Ectodermal cell (in vitro differentiated cells): ENCODE results near the gene CYP2A7.
"Not testable (repeated sequence)": the region's sequence is repeated elsewhere in the genome, so short reads cannot be mapped to it uniquely, and the experiment has no call there.

Experiments used
- H3K27ac ChIP-seq: 2 replicates; pipeline ENCODE4 v1.7.0; 2013; ENCODE audit warnings: mild to moderate bottlenecking, low read depth, low read length; ENCODE audit not compliant: insufficient read depth, poor library complexity, severe bottlenecking
- H3K27me3 ChIP-seq: 2 replicates; pipeline ENCODE4 v1.7.0; 2013; ENCODE audit warnings: mild to moderate bottlenecking, low read length; ENCODE audit not compliant: insufficient read depth, control insufficient read depth, poor library complexity, severe bottlenecking
- H3K36me3 ChIP-seq: one replicate; pipeline ENCODE4 v1.7.0; 2013; ENCODE audit warnings: low read length; ENCODE audit not compliant: control insufficient read depth, insufficient read depth
- H3K4me1 ChIP-seq: one replicate; pipeline ENCODE4 v1.7.0; 2013; ENCODE audit warnings: low read length; ENCODE audit not compliant: control insufficient read depth, insufficient read depth
- H3K4me3 ChIP-seq: 2 replicates; pipeline ENCODE4 v1.7.0; 2013; ENCODE audit warnings: low read depth, low read length, control low read depth; ENCODE audit not compliant: insufficient read depth
- H3K9me3 ChIP-seq: 2 replicates; pipeline ENCODE4 v1.7.0; 2013; ENCODE audit warnings: mild to moderate bottlenecking, low read length, moderate library complexity; ENCODE audit not compliant: control insufficient read depth
- WGBS, 2 experiments: methylation state at CpG; one replicate each; pipeline ENCODE4 v1.1.7; 2013; ENCODE audit warnings: missing lambda C conversion rate in 2 of 2; 5-methylcytosine and 5-hydroxymethylcytosine counted together

Gene CYP2A7

DNA sequence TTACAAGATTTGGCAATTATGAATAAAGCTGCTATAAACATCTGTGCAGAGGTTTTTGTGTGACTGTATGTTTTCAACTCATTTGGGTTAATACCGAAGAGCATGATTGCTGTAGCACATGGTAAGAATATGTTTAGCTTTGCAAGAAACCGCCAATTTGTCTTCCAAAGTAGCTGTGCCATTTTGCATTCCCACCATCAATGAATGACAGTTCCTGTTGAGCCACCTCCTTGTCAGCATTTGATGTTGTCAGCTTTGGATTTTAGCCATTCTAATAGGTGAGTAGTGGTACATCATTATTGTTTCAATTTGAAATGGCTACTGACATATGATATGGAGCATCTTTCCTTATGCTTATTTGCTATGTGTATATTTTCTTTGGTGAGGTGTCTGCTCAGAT is 8.2 kb downstream of the CYP2A7 start:
- not testable (repeated sequence) for H3K27me3 ChIP-seq, H3K4me3 ChIP-seq, H3K9me3 ChIP-seq, H3K4me1 ChIP-seq, H3K36me3 ChIP-seq, H3K27ac ChIP-seq
- WGBS, 2 experiments, result 84% methylated on average over 2 of the region's 2 CpGs

DNA sequence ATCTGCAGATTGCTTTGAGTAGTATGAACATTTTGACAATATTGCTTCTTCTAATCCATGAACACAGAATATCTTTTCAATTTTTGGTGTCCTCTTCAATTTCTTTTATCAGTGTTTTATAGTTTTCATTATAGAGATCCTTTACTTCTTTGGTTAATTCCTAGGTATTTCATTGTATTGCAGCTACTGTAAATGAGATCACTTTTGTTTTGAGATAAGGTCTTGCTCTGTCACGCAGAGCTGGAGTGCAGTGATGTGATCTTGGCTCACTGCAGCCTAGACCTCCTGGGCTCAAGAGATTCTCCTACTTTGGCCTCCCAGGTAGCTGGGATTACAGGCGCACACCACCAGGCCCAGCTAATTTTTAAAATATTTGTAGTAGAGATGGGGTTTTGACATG is 9.8 kb downstream of the CYP2A7 start:
- WGBS, 2 experiments, result 87 to 92% methylated on average over 2 of the region's 2 CpGs

DNA sequence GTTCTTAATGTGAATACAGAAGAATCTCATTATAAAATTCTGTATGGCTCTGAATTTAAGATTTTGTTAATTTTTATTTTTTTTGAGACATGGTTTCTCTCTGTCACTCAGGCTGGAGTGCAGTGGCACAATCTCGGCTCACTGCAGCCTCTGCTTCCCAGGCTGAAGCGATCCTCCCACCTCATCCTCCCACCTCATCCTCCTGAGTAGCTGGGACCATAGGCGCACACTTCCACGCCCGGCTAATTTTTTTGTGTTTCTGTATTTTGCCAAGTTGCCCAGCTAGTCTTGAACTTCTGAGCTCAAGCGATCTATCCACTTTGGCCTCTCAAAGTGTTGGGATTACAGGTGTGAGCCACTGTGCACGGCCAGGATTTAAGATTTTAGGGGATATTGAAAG is 14.3 kb downstream of the CYP2A7 start:
- Histone ChIP-seq H3K4me1 (no peaks in the 10 kb centered on the region), H3K9me3 (no peaks in the 10 kb centered on the region), H3K36me3 (no peaks in the 10 kb centered on the region), H3K27ac (no peak overlapping the region), H3K4me3 (no peak overlapping the region), H3K27me3 (no peaks in the 10 kb centered on the region)
- WGBS, 2 experiments, result 89 to 97% methylated on average over 6 to 7 of the region's 7 CpGs

More for the DNA sequence above, 9.8 kb downstream of the CYP2A7 start:
- H3K4me1 ChIP-seq, result no peaks in the 10 kb centered on the region
- no peaks in the 10 kb centered on the region for H3K27me3 ChIP-seq
- no peaks in the 10 kb centered on the region for H3K9me3 ChIP-seq
- no peak overlapping the region for H3K27ac ChIP-seq
- H3K36me3 ChIP-seq, result no peaks in the 10 kb centered on the region
- H3K4me3 ChIP-seq, result no peak overlapping the region

DNA sequence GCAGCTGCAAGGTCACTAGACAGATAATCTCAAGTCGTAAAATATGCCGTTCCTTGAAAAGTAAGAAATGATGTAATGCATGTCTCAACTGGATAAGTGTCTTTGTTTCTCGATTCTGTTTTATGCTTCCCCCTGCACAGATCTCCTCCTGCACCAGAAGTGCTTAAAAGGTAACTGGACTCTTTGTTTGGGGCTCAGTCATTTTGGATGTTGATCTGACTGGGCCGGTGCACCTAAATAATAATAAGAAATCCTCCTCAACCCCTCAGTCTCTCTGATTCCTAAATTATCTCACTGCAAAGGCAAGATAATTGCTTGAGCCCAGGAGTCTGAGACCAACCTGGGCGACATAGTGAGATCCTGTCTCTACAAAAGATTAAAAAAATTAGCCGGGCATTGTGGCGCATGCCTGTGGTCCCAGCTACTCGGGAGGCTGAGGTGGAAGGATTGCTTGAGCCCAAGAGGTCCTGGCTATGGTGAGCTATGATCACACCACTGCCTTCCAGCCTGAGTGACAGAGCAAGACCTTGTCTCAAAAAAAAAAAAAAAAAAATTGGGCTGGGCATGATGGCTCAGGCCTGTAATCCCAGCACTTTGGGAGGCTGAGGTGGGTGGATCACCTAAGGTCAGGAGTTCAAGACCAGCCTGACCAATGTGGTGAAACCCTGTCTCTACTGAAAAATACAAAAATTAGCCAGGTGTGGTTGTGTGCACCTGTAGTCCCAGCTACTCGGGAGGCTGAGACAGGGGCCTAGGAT is 17.1 kb downstream of the CYP2A7 start:
- H3K27me3 ChIP-seq, H3K9me3 ChIP-seq, H3K4me1 ChIP-seq, H3K4me3 ChIP-seq, H3K27ac ChIP-seq, H3K36me3 ChIP-seq: not testable (repeated sequence)
- WGBS, 2 experiments, result 89 to 96% methylated on average over 7 to 9 of the region's 9 CpGs

DNA sequence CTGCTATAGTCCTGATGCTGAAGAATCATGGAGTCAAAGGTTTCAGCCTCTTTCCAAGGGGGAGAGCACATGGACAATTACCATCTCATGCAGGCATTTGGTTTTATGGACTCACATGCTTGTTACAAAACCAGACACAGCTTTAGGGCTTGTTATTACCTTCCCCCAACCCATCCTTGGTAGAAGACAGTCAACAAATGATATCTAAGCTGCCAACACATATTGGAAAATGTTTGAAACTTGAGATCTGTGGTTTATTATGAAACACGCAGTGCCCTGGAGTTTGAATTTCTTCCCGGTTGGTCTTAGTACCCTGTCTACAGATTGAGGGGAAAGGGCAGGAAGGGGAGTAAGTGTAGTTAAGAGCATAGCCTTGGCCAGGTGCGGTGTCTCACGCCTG is 19.2 kb downstream of the CYP2A7 start:
- no peaks in the 10 kb centered on the region for H3K4me1 ChIP-seq
- H3K27ac ChIP-seq, result no peak overlapping the region
- H3K9me3 ChIP-seq, result no peaks in the 10 kb centered on the region
- no peaks in the 10 kb centered on the region for H3K36me3 ChIP-seq
- H3K4me3 ChIP-seq, result no peak overlapping the region
- no peaks in the 10 kb centered on the region for H3K27me3 ChIP-seq
- WGBS, 2 experiments, result 93 to 95% methylated on average over 4 of the region's 4 CpGs

DNA sequence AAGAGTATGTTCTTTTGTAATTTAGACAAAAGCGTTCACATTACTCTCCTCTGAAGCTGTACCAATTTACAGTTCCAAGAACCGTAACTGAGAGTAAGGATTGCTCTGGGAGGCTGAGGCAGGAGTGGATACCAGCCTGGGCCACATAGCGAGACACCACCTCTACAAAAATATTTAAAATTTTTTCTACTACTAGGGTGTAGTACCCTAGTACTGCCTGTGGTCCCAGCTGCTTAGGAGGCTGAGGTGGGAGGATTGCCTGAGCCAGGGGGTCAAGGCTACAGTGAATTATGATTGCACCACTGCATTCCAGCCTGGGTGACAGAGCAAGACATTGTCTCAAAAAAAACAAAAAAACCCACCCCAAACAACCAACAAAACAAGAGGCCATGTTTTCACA is 19.7 kb downstream of the CYP2A7 start:
- no peaks in the 10 kb centered on the region for H3K27me3 ChIP-seq
- WGBS, 2 experiments, result 92 to 100% methylated on average over 2 to 3 of the region's 3 CpGs
- no peak overlapping the region for H3K27ac ChIP-seq
- H3K36me3 ChIP-seq, result no peaks in the 10 kb centered on the region
- H3K4me3 ChIP-seq, result no peak overlapping the region
- H3K9me3 ChIP-seq, result no peaks in the 10 kb centered on the region
- H3K4me1 ChIP-seq, result no peaks in the 10 kb centered on the region

DNA sequence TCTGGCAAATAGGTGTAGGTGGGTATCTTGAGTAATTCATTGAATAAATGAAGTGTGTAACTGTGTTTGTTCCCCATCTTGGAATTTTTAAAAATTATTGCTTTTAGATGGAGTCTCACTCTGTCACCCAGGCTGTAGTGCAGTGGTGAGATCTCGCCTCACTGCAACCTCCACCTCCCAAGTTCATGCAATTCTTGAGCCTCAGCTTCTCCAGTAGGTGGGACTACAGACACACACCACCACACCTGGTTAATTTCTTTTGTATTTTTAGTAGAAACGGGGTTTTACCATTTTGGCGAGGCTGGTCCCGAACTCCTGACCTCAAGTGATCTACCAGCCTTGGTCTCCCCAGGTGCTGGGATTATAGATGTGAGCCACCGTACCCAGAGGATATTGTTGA is 23.9 kb downstream of the CYP2A7 start:
- WGBS, 2 experiments, result 88 to 91% methylated on average over 5 of the region's 5 CpGs
- H3K27ac ChIP-seq, result no peak overlapping the region
- no peaks in the 10 kb centered on the region for H3K4me1 ChIP-seq

DNA sequence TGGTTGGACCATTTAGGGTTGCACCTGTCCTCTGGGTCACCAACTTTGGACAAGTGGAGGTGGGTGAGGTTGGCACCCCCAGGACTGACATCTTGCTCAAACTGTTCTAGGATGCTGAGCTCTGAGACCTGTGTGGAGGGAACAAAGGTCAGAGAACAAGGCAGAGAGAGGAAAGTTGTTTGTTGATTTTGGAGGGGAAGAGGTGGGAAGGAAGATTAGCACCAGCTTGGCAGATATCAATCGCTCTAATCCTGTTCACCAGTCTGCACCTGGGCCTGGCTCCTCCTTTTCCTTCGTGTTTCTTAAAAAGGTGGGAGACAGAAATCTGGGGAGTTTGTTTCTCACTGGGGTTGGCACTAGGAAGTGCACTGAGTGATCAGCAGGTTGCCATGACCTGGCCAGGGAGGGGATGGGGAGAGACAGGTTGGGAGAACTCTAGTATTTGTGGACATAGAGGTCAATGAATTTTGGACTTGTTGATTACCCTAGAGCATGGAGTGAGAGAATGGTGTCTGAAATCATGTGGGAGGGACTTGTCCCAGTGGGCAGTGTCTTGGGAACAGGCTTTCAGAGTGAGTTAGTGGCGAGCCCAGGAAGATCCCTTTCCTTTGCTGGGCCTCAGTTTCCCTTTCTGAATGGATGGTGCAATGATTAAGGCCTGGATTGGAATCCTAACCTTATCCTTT is 29.4 kb downstream of the CYP2A7 start:
- not testable (repeated sequence) for H3K4me1 ChIP-seq, H3K4me3 ChIP-seq, H3K27ac ChIP-seq, H3K9me3 ChIP-seq, H3K36me3 ChIP-seq
- WGBS, 2 experiments, result 77 to 83% methylated on average over 2 of the region's 3 CpGs
- H3K27me3 ChIP-seq, result peaks cover 27% of the 10 kb centered on the region

More for the DNA sequence above, 23.9 kb downstream of the CYP2A7 start:
- Histone ChIP-seq H3K4me3 (no peak overlapping the region), H3K9me3 (no peaks in the 10 kb centered on the region), H3K27me3 (no peaks in the 10 kb centered on the region), H3K36me3 (no peaks in the 10 kb centered on the region)

DNA sequence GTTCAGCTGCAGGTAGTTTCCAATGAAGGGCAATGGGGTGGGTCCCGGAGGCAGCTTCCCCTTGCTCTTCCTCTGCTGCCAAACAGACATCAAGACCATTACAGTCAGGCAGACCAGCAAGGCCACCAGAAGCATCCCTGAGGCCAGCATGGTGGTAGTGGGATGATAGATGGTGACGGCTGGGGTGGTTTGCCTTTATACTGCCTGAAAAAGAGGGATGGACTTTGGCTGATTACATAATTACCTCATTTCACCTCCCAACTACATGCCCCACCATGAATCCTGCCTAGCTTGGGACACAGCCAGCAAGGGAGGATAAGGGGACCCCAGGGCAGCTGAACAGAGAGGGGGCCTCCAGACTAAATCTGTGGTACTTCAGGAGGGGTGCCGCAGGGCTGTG is 31.8 kb downstream of the CYP2A7 start, which contains the start of gene CYP2A6:
TSS of gene CYP2A6 (minus strand) at position 171 of the 400 bp plus-strand sequence. CDS start at position 150, 21 bp downstream.
- not testable (repeated sequence) for H3K9me3 ChIP-seq, H3K4me1 ChIP-seq, H3K36me3 ChIP-seq, H3K27ac ChIP-seq, H3K4me3 ChIP-seq
- 95 to 98% methylated on average over 2 of the region's 3 CpGs for WGBS, 2 experiments
- peaks cover 28% of the 10 kb centered on the region for H3K27me3 ChIP-seq

DNA sequence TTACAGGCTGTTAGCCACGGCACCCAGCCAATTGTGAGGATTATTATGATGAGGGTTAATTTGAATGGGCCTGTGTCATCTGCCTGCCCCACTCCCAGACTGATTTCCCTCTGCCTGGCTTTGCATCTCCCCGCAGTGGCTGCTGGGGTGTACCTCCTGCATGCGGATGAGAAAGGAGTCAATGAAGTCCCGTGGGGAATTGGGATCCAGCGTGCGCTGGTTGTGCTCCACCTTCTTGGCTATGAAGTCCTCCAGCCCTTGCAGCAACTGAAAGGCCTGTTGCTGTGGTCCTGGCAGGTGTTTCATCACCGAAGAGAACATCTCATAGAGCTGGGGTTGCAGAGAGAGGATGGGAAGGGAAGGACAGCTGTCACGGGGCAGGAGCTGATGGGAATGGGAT is 35.3 kb downstream of the CYP2A7 start:
- H3K9me3 ChIP-seq, H3K27ac ChIP-seq, H3K4me1 ChIP-seq, H3K4me3 ChIP-seq, H3K36me3 ChIP-seq: not testable (repeated sequence)
- WGBS, 2 experiments, result 87 to 88% methylated on average over 8 of the region's 8 CpGs
- H3K27me3 ChIP-seq, result peaks cover 28% of the 10 kb centered on the region
